GM19240 (cell line): Measurements from ENCODE around the gene C21orf91.

Experiments
- DNase-seq: peaks from one replicate; pipeline ENCODE4 v3.0.0; 2011; ENCODE audit warnings: low spot score; ENCODE audit not compliant: insufficient read length

Gene C21orf91

DNA sequence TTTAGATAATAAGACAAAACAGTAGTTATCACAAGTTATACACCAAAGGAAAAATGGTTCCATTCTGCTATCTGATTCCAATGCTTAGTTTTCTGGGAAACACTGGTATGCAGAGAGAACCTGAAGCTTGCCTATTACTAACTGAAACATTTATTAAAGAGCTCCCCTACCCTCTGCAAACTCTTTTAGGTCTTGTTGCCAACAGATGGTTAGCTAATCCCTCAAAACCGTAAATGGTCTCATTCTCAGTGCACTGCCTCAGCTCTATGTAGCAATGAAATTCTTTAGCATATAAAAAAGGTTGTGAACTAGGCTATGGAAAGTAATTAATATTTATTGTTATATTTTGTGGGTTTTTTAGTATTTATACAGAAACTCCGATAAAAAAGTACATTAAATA is 20.4 kb downstream of the C21orf91 start:
- no peak for DNase-seq

DNA sequence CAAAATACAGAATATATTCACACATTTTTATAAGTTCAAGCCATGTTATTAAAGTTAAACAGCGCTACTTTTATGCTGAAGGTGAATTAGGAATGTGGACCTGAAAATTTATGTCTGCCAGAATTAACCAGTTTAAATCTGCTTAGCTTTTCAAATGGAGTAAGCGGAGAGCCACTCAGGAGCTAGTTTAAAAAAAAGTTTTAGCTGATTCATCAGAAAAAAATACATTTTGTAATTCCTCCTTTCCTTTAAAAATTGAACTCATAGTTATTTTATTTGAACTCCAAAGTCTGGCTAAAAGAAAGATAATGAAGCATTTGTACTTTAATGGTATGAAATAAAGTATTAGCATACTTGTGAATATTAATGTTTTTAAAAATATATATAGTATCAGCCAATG is 21.2 kb downstream of the C21orf91 start:
- DNase-seq: no peak

DNA sequence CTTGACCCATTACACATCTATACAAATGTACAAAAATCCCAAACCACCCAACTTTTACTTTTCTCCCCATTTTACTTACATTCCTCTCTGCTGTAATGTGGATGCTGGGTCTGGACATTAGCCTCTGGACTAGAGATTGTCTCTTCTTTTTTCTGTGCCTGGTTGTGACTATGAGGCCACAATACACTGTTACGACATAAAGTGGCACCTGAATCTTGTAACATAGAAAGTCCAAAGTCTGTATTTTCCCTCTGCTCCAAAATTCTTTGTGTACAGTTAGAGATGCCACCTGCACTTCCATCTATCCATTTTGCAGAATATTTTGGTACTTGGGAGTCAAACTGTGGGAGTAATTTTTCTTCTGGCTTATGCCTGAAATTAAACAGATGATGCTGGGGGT is 22.7 kb downstream of the C21orf91 start:
- DNase-seq: no peak

DNA sequence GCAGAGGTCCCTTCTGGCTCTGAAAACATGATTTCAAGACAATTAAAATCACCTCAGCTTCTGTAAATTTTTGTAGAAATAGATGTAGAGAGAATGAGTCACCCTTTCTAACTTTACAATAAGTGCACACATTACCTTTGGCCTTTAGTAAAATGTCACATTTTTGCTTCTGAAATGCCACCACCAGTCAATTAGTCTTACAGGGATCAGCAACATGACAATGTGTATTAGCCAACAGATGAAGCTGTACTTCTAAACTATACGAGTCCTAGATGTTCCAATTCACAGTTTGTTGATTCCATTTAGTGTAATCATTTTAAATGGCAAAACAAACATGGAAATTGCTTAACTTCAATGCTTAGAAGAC is 23.1 kb downstream of the C21orf91 start:
- no peak for DNase-seq

DNA sequence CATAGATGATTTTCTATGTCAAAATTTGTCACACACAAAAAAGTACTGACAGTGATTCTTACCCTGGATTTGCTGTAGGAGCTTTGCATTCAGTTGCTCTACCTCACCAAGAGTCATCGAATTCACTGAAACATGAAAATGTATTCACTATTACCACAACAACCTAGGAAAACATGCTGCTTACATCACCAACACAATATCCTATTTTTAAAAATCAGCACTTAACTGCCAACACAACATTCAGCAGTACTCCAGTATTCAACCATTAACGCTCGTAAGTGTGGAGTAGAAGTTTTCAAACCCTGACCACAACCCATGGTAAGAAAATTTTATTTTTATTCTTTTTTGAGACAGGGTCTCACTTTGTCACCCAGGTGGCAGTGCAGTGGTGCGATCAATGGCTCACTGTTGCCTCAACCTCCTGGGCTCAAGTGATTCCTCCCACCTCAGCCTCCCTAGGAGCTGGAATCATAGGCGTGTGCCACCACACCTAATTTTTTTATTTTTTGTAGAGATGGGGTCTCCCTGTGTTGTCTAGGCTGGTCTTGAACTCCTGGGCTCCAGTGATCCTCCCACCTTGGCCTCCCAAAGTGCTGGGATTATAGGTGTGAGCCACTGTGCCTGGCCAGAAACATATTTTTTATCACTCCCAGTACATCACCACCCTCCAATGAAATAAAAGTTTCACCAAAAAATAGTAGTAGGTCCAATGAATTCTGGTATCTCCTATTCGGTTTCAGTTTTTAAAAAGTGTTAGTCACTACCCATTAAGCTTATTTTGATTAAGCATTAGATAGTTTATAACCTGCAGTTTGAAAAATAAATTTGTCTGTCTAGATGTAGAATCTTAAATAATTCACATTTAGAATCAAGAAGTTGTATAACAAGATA is 23.8 kb downstream of the C21orf91 start:
- DNase-seq: no peak

DNA sequence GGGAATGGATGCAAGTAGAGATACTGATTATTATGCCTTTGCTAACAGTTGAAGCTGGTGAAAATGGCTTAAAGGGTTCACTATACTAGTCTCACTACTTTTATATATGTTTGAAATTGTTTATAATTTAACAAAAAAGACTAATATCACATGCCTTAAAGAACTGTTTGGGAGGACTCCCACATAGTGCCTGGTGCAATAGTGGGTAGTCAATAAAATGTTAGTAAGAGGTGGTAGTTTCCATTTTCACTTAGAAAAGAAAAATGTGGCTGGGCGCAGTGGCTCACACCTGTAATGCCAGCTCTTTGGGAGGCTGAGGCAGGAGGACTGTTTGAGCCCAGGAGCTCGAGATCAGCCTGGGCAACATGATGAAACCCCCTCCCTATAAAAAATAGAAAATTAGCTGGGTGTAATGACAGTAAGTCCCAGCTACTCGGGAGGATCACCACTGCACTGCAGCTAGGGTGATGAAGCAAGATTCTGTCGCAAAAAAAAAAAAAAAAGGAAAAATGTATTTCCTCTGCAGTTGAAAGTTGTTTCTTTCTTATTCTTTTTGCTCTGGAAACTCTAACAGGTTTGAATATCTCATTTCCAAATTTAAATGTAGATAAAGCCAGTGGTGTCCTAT is 24.5 kb downstream of the C21orf91 start:
- no peak for DNase-seq

DNA sequence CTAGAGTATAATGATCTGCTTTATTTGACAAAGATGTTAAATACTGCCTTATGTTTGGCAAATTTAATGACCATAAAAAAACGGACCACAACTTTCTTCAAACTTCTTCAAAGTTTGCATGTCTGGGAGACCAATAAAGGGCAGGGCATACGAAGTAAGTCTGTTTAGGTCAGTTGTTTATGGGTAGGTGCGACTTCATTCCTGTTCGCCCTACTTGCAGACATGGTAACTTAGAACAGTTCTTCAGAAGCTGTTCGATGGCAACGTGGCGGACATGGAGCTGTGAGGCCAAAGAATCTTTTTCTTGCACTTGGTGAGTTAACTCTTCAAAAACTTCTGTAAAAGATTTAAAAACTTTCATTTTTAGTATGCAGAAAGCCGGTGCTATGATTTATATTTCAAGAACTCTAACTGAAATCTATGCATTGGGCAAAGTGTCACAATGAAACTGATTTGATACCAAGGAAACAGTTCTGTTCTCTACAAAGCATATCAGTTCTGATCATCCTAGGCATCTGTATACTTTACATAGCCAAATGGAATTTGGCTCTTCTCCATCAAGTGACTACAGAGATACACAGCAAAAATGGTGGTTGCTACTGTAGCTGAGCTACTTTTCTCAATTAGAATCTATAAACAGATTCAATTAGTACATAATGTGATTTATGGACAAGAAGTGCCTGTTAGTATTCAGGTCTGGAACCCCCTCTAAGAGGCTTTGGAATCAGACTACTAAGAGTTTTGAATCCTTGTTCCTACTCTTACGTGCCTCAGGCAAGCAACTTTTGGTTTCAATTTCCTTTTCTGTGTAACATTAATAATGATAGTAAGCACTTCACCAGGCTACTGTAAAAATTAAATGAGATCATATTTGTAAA is 25.7 kb downstream of the C21orf91 start:
- DNase-seq: no peak

DNA sequence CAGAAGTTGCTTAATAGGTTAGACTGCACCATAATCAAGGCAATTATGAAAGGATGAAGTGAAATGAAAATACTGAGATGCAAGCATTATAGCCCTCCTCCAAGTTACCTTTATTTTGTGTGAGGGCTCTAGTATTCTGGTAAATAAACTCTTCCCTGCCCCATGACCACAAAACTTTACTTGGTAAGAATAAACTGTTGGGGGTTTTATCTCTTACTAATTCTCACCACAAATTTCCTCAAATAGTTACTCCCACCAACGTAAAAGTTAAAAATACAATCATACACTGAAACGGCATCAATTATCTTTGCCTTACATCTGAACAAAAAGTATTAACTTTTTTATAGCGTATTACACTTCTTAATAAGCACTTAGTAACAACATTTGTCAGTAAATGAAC is 29.5 kb downstream of the C21orf91 start:
- DNase-seq: no peak

DNA sequence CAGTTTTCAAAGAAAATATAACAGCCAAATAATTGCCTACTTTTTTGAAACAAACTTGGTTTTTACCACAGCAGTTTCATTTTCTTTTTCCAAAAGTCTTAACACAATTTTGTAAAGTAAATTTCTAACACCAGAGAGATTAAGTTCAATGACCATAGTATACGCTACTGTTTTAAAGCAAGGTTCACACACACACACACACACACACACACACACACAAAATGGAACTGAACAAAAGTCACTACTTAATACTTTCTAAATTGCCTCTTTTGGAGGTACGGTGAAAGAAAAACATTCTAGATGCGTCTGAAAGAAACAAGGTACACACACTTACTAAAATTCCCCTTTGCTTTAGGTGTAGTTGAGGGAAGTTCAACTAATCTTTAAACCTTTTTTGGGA is 30.1 kb downstream of the C21orf91 start:
- DNase-seq: no peak

DNA sequence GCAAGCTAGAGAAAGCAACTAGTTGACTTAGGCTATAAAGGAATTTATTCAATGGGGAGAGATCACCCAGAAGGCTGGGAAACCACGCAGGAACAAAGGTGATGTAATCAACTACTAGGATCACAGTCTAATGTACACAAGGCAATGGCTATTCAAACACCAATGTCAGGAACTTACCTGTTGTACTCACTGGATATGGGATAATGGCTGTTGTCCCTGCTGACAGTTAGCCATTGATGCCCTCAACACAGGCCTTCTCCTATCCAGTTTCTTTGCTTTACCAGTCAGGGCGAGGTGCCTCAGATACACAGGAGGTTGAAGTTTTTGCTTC is 32.3 kb downstream of the C21orf91 start:
- no peak for DNase-seq

DNA sequence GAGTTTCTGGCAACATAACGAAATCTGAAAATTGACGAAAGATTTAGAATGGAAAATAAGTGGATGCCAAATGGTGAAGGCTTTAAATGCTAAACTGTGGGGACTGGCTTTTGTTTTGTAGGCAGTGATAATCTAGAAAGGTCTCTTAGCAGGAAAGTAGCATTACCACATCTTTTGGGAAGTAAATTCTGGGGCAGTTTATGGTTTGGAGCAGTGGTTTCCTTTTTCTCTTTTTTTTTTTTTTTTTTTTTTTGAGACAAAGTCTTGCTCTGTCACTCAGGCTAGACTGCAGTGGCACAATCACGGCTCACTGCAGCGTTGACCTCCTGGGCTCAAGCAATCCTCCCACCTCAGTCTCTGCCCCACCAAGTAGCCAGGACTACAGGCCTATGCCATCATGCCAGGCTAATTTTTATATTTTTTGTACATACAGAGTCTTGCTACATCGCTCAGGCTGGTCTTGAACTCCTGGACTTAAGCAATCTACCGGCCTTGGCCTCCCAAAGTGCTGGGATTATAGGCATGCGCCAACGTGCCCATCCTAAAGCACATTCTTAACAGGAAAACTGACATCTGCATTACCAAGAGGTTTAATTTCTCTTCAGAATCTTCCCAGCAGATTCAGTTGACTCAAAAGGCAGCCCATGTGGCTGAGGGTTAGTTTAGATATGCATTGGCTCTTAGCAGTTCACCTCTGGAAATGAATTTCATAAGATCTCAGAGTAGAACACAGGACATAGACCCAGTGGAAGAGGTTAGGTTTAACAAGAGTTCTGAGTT is 32.9 kb downstream of the C21orf91 start:
- DNase-seq: no peak

DNA sequence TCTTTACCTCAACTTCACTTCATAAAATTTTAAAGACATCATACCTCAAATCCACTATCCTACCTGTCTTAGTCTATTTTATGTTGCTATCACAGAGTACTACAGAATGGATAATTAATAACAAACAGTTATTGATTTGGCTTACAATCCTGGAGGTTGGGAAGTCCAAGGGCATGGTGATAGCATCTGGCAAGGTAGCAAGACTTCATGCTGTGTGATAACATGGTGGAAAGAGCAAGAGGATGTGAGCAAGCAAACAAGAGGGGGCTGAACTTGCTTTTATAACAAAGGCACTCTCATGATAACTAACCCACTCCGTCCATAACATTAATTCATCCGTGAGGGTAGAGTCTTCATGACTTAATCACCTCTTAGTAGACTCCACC is 33.8 kb downstream of the C21orf91 start:
- DNase-seq: no peak

DNA sequence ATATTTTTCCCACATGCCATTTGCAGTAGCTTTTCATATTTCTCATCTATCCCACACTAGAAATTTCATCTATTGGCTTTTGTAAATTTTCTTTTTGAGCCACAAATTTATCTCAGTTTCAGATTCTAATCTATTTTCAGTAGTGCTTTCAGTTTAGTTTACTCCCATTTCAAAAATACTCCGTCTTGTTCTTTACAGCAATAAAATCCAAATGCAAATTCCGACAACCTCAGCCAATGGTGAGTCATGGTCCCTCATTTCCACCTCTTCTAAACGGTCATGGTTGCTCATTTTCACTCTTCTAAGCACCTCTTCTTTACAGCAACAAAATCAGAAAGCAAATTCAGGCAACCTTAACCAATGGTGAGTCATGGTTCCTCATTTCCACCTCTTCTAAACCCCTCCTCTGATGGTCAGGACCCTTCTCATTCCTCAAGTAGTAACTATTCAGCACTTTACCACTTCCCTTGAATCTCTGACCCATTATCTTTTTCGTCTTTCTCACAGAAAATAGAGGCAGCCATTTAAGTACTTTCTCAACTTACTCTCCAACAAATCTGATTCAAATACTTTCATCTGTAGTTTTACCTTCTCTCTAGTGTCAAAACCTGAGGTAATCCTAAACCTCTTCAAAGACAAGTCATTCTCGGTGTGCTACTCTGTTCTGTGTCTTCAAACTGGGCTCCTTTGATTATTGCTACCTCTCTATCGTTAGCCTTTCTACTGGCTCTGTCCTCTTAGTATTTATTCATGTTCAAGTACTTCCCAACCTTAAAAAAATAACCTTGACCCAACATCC is 34.4 kb downstream of the C21orf91 start:
- no peak for DNase-seq

DNA sequence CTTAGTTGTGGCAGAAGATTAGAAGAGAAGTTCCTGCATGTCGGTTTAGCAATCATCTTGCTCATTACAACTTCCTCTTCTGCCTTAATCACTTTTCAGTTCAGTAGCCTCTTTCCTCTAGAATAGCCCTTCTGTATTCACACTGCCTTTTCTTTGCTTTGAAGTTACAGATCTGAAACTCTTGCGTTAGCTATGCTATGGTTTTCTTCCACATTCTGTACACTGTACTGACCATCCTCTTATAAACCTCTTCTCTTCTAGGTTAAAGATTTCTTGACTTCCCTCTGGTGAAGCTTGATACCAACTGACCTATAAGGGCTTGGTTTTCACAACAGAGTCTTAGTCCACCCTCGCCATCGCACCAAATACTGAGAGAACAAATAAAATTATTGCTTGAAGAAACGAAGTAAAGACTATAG is 35.0 kb downstream of the C21orf91 start:
- no peak for DNase-seq

DNA sequence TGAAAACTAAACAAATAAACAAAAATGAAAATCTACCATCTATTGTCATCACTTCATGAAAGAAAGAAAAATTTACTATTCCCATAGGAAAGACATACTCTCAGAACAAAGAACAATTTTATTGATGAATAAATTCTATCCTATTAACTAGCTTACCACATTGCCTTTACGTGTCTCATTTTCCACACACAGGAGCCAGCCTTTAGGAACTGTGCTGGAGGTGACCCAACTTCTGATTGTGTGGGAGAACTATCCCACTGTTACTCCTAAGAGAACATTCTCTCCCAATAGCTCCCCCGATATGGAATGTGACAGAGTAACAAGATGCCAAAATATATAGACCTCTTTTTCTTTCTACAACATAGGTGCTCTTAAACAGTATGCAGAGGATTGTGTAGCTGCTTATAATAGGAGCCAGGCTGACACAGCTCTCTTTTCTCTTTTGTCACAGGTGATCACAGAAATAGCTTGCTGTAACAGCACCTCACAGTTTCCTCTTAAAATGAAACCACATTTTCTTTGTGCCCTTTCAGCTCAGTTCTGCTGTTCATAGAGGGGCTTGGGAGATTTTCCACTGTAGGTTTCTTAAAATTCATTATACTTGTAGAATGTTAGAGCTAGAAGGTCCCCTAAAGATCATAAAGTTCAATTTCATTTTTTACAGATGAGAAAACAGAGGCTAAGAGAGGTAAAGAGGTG is 35.5 kb downstream of the C21orf91 start:
- DNase-seq: no peak

DNA sequence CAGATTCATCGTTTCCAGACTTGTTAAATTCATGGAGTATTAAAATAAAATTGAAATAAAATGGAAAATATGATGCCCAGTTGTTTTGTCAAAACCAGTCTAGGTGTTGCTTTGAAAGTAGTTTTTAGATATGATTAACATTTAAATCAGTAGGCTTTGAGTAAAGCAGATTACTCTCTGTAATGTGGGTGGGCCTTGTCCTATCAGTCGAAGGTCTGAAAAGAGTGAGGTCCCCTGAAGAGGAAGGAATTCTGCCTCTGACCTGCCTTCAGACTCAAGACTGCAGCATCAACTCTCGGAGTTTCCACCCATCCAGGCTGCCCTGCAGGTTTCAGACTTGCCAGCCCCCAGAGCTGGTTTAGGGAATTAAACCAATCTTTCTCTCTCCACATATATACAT is 36.2 kb downstream of the C21orf91 start:
- DNase-seq: no peak

DNA sequence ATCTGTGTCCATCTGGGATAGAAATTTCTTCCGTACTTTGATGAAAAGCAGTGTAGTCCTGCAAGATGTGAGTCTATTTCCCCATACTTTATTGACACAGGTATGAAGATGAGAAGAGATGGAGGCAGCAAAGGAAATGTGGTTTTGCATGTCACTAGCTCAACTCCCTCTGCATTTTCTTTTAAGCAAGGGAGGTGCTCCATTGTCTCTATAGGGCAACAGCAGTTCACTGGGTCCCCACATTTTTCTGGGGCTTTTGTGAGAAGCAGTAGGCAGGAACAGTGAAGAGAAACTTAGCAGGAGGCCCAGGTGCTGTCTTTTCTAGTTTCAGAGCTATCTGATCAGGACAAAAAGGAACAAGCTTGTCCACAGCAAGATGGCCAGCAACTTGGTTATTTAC is 37.1 kb downstream of the C21orf91 start:
- DNase-seq: no peak

DNA sequence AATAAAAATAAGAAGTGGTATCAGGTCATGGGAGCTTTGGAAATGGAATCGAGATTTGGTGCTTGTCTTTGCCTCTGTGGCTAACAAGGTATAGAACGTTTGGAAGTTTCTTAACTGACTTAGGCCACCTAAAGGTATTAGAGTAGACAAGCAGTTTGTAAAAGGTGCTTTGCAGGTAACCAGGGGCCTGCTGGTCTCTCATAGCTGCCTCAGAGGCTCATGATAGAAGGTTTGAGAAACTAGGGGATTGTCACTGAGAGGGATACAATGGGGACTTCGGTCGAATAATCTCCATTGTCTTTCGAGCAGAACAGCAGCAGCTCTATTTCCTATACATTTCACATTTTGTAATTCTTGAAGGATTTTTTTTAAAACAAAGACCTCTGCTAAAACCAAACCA is 37.6 kb downstream of the C21orf91 start:
- DNase-seq: no peak

DNA sequence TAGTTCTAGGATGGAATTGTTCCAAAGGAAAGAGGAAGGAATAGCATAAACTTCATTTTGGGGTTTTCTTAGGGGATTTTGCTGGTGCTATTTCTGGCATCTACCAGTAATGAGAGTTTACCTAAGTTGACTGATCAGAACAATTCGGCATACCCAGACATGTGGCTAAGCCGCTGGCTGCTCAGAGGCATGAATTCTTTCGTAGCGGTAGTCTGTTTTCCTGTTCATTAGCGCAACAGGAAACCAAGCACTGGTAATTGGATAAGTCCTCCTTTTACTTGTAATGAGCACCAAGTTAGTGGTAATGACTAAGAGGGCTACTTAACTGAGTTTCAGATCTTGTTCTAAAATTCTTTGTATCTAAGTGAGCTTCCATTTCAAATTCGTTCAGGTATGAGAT is 38.6 kb downstream of the C21orf91 start:
- no peak for DNase-seq

DNA sequence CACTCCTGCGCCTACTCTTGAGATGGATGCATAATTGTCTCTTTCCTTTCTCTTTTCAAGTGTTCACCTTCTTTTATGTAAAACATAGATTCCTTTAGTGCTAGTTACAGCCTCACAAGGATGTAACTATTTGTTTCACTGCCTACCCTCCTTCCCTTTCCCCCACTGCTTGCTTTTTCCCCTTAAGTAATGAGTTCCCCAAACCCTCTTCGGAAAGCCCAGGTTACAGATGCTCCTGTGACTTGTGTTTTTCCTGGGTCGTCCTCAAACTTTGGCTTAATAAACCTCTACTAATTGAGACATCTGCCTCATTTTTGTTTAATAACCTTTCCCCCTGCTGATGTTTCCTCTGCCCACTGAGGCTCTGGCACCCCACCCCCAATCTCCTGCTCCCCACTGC is 39.2 kb downstream of the C21orf91 start:
- no peak for DNase-seq
